Endodermal cell (in vitro differentiated cells): ENCODE data around the gene SLC6A14. TPM values are rescaled to one million over a fixed set of nuclear protein-coding genes. Genes with fewer than 3 reads are reported as not detected.
A peak's percentile ranks its signal among the peaks of the same experiment; 100 is the strongest.

ENCODE experiments used
- DNase-seq: peaks from one replicate; pipeline ENCODE4 v3.0.0-alpha.2; 2017
- H3K27ac ChIP-seq: 2 replicates; pipeline ENCODE4 v1.5.1; 2013; ENCODE audit warnings: mild to moderate bottlenecking, low read depth, low read length, moderate library complexity
- H3K27me3 ChIP-seq: 2 replicates; pipeline ENCODE4 v1.6.1; 2013; ENCODE audit warnings: mild to moderate bottlenecking, low read length, moderate library complexity; ENCODE audit not compliant: insufficient read depth, control insufficient read depth, poor library complexity, severe bottlenecking
- H3K36me3 ChIP-seq: 2 replicates; pipeline ENCODE4 v1.7.0; 2013; ENCODE audit warnings: mild to moderate bottlenecking, low read length, moderate library complexity; ENCODE audit not compliant: control insufficient read depth, insufficient read depth
- H3K4me1 ChIP-seq: one replicate; pipeline ENCODE4 v1.7.0; 2013; ENCODE audit warnings: low read length; ENCODE audit not compliant: control insufficient read depth, insufficient read depth
- H3K4me3 ChIP-seq: 2 replicates; pipeline ENCODE4 v1.5.1; 2013; ENCODE audit warnings: mild to moderate bottlenecking, low read length, moderate library complexity
- H3K9ac ChIP-seq: 2 replicates; pipeline ENCODE4 v1.6.1; 2013; ENCODE audit warnings: mild to moderate bottlenecking, low read length, moderate library complexity; ENCODE audit not compliant: poor library complexity, severe bottlenecking; ENCODE audit errors: extremely low read depth
- H3K9me3 ChIP-seq: 2 replicates; pipeline ENCODE4 v1.6.1; 2013; ENCODE audit warnings: mild to moderate bottlenecking, low read length, moderate library complexity; ENCODE audit not compliant: control insufficient read depth
- H3K27ac Mint-ChIP-seq: 2 replicates; pipeline ENCODE4 v1.8.0; 2020; ENCODE audit warnings: mixed read lengths
- H3K27me3 Mint-ChIP-seq: 2 replicates; pipeline ENCODE4 v1.8.0; 2021; ENCODE audit warnings: mild to moderate bottlenecking, mixed read lengths; ENCODE audit not compliant: insufficient read depth
- H3K36me3 Mint-ChIP-seq: 2 replicates; pipeline ENCODE4 v1.8.0; 2020; ENCODE audit warnings: low read depth, mixed read lengths
- H3K4me1 Mint-ChIP-seq: 2 replicates; pipeline ENCODE4 v1.8.0; 2020; ENCODE audit warnings: mixed read lengths
- H3K4me3 Mint-ChIP-seq: 2 replicates; pipeline ENCODE4 v1.8.0; 2020; ENCODE audit warnings: mild to moderate bottlenecking, moderate library complexity, mixed read lengths
- H3K9me3 Mint-ChIP-seq: 2 replicates; pipeline ENCODE4 v1.8.0; 2020; ENCODE audit warnings: mild to moderate bottlenecking, mixed read lengths
- CTCF ChIP-seq: fragments of 200-600 bp; sonication (generic); conservative IDR thresholded peaks from 2 replicates; pipeline ENCODE4 v1.5.0; 2021; ENCODE audit warnings: antibody characterized with exemption, mild to moderate bottlenecking
- WGBS, 2 experiments: methylation state at CpG; one replicate each; pipeline versions ENCODE4 v1.1.5 to v1.1.7; 2013; ENCODE audit warnings: missing lambda C conversion rate in 2 of 2, mixed read lengths in 1 of 2; ENCODE audit not compliant: insufficient coverage in 1 of 2, insufficient read length in 1 of 2; 5-methylcytosine and 5-hydroxymethylcytosine counted together
- total RNA-seq, 2 donors: library from RNA; stranded (reverse); fragmentation: NEBNext Ultra II Directional in 1 of 2; extraction: Animal tissue kit (Norgen Biotek cat#: 25700) in 1 of 2; gene quantifications; 2 replicates in 1 of 2; 3 replicates in 1 of 2; pipeline ENCODE4 v1.2.1, GENCODE V29; 2021

SLC6A14 gene
- total RNA-seq, 2 donors from 2014 or later, result not detected

GRCh38 chrX:116449156-116449555 is 12.8 kb downstream of the SLC6A14 start:
- Histone ChIP-seq H3K4me3 (no peak overlapping the region), H3K36me3 (no peaks in the 10 kb centered on the region), H3K9ac (no peak overlapping the region), H3K9me3 (no peaks in the 10 kb centered on the region), H3K27ac (no peak overlapping the region), H3K27me3 (no peaks in the 10 kb centered on the region), H3K4me1 (no peaks in the 10 kb centered on the region)
- H3K36me3 Mint-ChIP-seq, result no peaks in the 10 kb centered on the region
- H3K9me3 Mint-ChIP-seq, result no peaks in the 10 kb centered on the region
- no peak for TF ChIP-seq CTCF
- no peaks in the 10 kb centered on the region for H3K4me1 Mint-ChIP-seq
- no peaks in the 10 kb centered on the region for H3K27me3 Mint-ChIP-seq
- no peak overlapping the region for H3K27ac Mint-ChIP-seq
- DNase-seq, result no peak
- no peak overlapping the region for H3K4me3 Mint-ChIP-seq
- WGBS, 2 experiments, result no CpG with 5 or more reads among the region's 2 CpGs

- H3K4me3 Mint-ChIP-seq, result peak within 1 kb of the TSS; percentile 37
- WGBS, 2 experiments, result 95% methylated on average over 17 of the region's 18 CpGs; no CpG with 5 or more reads in 1 of the 2 experiments
- H3K36me3 ChIP-seq, result no peaks in the 10 kb centered on the region
- no peaks in the 10 kb centered on the region for H3K9me3 ChIP-seq
- H3K27me3 ChIP-seq, result no peaks in the 10 kb centered on the region
- no peak for TF ChIP-seq CTCF
- no peak for DNase-seq
- no peaks in the 10 kb centered on the region for H3K27me3 Mint-ChIP-seq
- H3K9me3 Mint-ChIP-seq, result no peaks in the 10 kb centered on the region
- H3K4me1 ChIP-seq, result no peaks in the 10 kb centered on the region
- H3K4me3 ChIP-seq, result no peak within 1 kb of the TSS
- H3K4me1 Mint-ChIP-seq, result no peaks in the 10 kb centered on the region
- H3K27ac Mint-ChIP-seq, result no peak within 1 kb of the TSS
- H3K27ac ChIP-seq, result no peak within 1 kb of the TSS
- no peak within 1 kb of the TSS for H3K9ac ChIP-seq
- no peaks in the 10 kb centered on the region for H3K36me3 Mint-ChIP-seq
Measured at GRCh38 chrX:116462822-116463221, 26.4 kb downstream of the SLC6A14 start, which contains the start of gene CT83. CT83 (minus strand) TSS chrX:116462976; CDS start chrX:116462856, 120 bp downstream.

- Mint-ChIP-seq H3K4me1 (no peaks in the 10 kb centered on the region), H3K9me3 (peaks cover 3% of the 10 kb centered on the region), H3K27me3 (peaks cover 3% of the 10 kb centered on the region), H3K27ac (no peak overlapping the region), H3K4me3 (no peak overlapping the region), H3K36me3 (no peaks in the 10 kb centered on the region)
- Histone ChIP-seq H3K27me3 (no peaks in the 10 kb centered on the region), H3K27ac (no peak overlapping the region), H3K36me3 (no peaks in the 10 kb centered on the region), H3K9me3 (no peaks in the 10 kb centered on the region), H3K4me3 (no peak overlapping the region), H3K9ac (no peak overlapping the region), H3K4me1 (no peaks in the 10 kb centered on the region)
- 100% methylated on average over 1 of the region's 2 CpGs; no CpG with 5 or more reads in 1 of the 2 experiments for WGBS, 2 experiments
- TF ChIP-seq CTCF, result no peak
- DNase-seq, result no peak
Measured at GRCh38 chrX:116480059-116480458, 43.7 kb downstream of the SLC6A14 start.
